Sigmoid colon (tissue), 7 donors: ENCODE measurements around the gene SHKBP1. TPM values are rescaled to one million over a fixed set of nuclear protein-coding genes. Genes with fewer than 3 reads are reported as not detected.

Experiments
- DNase-seq: peaks from one replicate; pipeline ENCODE4 v3.0.0-alpha.2; 2019
- H3K27ac ChIP-seq, 4 donors: fragments of 200-600 bp; sonication (generic); one replicate each; pipeline ENCODE4 v1.5.1; 2016 to 2019; ENCODE audit warnings: mild to moderate bottlenecking in 1 of 4
- H3K27me3 ChIP-seq, 3 donors: fragments of 200-600 bp; sonication (generic); one replicate each; pipeline ENCODE4 v1.5.1; 2019; ENCODE audit warnings: mild to moderate bottlenecking in 1 of 3
- H3K36me3 ChIP-seq, 4 donors: fragments of 200-600 bp; sonication (generic); one replicate each; pipeline ENCODE4 v1.5.1; 2016 to 2019
- H3K4me1 ChIP-seq, 4 donors: fragments of 200-600 bp; sonication (generic); one replicate each; pipeline ENCODE4 v1.5.1; 2017 to 2019
- H3K4me3 ChIP-seq, 4 donors: fragments of 200-600 bp; sonication (generic); one replicate each; pipeline ENCODE4 v1.5.1; 2017 to 2019; ENCODE audit warnings: mild to moderate bottlenecking in 2 of 4, moderate library complexity in 1 of 4
- H3K9me3 ChIP-seq, 4 donors: fragments of 200-600 bp in 3 of 4; sonication (generic) in 3 of 4; one replicate each; pipeline versions ENCODE4 v1.5.1 to v1.6.1; 2013 to 2019
- CTCF ChIP-seq, 4 experiments: fragments of 450-650 bp in 3 of 4; fragments of 200-600 bp in 1 of 4; IDR thresholded peaks; one replicate each; pipeline ENCODE4 v1.5.1; 2016 to 2019; ENCODE audit warnings: antibody characterized with exemption in 4 of 4, mild to moderate bottlenecking in 3 of 4, moderate library complexity in 2 of 4
- EP300 ChIP-seq, 4 donors: sonication (generic); formaldehyde crosslinking; IDR thresholded peaks; one replicate each; pipeline ENCODE4 v1.6.1; 2017; ENCODE audit warnings: antibody characterized with exemption in 4 of 4
- POLR2A ChIP-seq, 2 donors: fragments of 450-650 bp; IDR thresholded peaks; one replicate each; pipeline ENCODE4 v1.6.1; 2016; ENCODE audit warnings: antibody characterized with exemption in 2 of 2, mild to moderate bottlenecking in 2 of 2, moderate library complexity in 2 of 2
- POLR2AphosphoS5 ChIP-seq, 4 donors: sonication (generic); formaldehyde crosslinking; IDR thresholded peaks; one replicate each; pipeline ENCODE4 v1.6.1; 2017; ENCODE audit warnings: antibody characterized with exemption in 4 of 4
- WGBS, 2 donors: extraction: QIAGEN DNeasy Blood & Tissue Kit; methylation state at CpG; one replicate each; pipeline ENCODE4 v1.1.7; 2013; 5-methylcytosine and 5-hydroxymethylcytosine counted together
- intact Hi-C: fragments of 100-400 bp; cut with DNase I; formaldehyde crosslinking; loops from one replicate; pipeline ENCODE4 v1.15.1; 2023
- polyA plus RNA-seq, 3 donors: library from polyadenylated mRNA; stranded (reverse); fragments of 200-250 nt; gene quantifications; one replicate each; pipeline ENCODE4 v1.2.3, GENCODE V29; 2013
- total RNA-seq, 4 donors: library from RNA; depleted of rRNA; stranded (reverse); fragments of >200 nt; gene quantifications; one replicate each; pipeline ENCODE4 v1.1.0, GENCODE V29; 2016
- donor health status: healthy with polysubstance abuse.
- donor health status: Bipolar disorder and iron deficiency.
- donor health status: healthy.

Gene SHKBP1
- total and polyA plus RNA-seq, 7 donors, result 15.9 to 81.0 (median 36.3) TPM

GRCh38 chr19:40620161-40620485 lies 43.5 kb downstream of the SHKBP1 start:
- DNase-seq, result no peak
- H3K9me3 ChIP-seq, result no peaks in the 10 kb centered on the region
- TF ChIP-seq CTCF (IDR thresholded peaks at IDR 0.05) (no peak), POLR2A (IDR thresholded peaks at IDR 0.05) (no peak), EP300 (IDR thresholded peaks at IDR 0.05) (no peak), POLR2AphosphoS5 (IDR thresholded peaks at IDR 0.05) (no peak)
- H3K36me3 ChIP-seq, result peaks cover 0 to 47% (median 2%) of the 10 kb centered on the region in 4 donors
- no peak overlapping the region for H3K27ac ChIP-seq
- intact Hi-C loops, result no loop called here
- peaks cover 0 to 9% (median 3%) of the 10 kb centered on the region in 4 donors for H3K4me1 ChIP-seq
- H3K4me3 ChIP-seq, result no peak overlapping the region
- WGBS, 2 donors, result 93 to 95% methylated on average over 8 of the region's 8 CpGs
- peaks cover 0 to 10% (median 0%) of the 10 kb centered on the region in 3 donors for H3K27me3 ChIP-seq

- no peak for TF ChIP-seq CTCF (IDR thresholded peaks at IDR 0.05)
- TF ChIP-seq EP300 (IDR thresholded peaks at IDR 0.05), result no peak
- no peak for TF ChIP-seq POLR2A (IDR thresholded peaks at IDR 0.05)
- no peak for TF ChIP-seq POLR2AphosphoS5 (IDR thresholded peaks at IDR 0.05)
- H3K27me3 ChIP-seq, result no peaks in the 10 kb centered on the region
- DNase-seq, result no peak
- peaks cover 0 to 57% (median 2%) of the 10 kb centered on the region in 4 donors for H3K36me3 ChIP-seq
- no peak overlapping the region for H3K27ac ChIP-seq
- H3K4me1 ChIP-seq, result peaks cover 0 to 4% (median 0%) of the 10 kb centered on the region in 4 donors
- 76 to 97% methylated on average over 2 of the region's 2 CpGs for WGBS, 2 donors
- H3K9me3 ChIP-seq, result no peaks in the 10 kb centered on the region
- H3K4me3 ChIP-seq, result no peak overlapping the region
- intact Hi-C loops, result no loop called here
Observed at GRCh38 chr19:40621283-40621682, 44.6 kb downstream of the SHKBP1 start.

DNA sequence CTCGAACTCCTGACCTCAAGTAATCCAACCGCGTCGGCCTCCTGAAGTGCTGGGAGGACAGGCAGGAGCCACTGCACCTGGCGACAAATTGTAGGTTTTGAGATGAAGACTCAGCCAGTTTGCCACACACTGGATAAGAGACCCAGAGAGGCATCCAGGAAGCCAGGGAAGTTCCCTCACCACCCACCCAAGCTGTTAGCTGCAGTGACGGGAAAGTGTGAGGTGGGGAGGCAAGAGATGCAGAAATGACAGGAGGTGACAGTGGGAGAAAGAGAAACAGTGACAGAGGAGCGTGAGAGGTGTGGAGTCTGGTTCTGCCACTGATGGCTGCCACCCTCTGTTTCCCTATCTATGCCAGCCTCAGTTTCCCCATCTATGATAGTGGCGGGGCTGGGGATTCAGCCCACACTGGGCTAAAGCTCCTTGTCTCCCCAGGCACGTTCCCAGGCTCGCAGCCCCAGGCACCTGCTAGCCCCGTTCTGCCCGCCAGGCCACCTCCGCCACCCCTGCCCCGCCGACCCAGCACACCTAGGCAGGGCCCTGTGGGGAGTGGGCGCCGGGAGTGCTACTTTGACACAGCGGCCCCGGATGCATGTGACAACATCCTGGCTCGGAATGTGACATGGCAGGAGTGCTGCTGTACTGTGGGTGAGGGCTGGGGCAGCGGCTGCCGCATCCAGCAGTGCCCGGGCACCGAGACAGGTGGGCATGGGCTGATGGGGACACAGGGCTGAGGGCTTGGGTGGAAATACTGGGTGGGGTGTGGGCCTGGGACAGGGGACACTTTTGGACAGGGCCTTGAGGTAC lies 45.5 kb downstream of the SHKBP1 start:
- Histone ChIP-seq H3K27ac (no peak overlapping the region), H3K4me1 (peaks cover 0 to 4% (median 0%) of the 10 kb centered on the region in 4 donors), H3K36me3 (peaks cover 0 to 63% (median 2%) of the 10 kb centered on the region in 4 donors), H3K27me3 (no peaks in the 10 kb centered on the region), H3K4me3 (no peak overlapping the region), H3K9me3 (no peaks in the 10 kb centered on the region)
- no peak for DNase-seq
- WGBS, 2 donors, result 94% methylated on average over 24 of the region's 24 CpGs
- TF ChIP-seq EP300 (IDR thresholded peaks at IDR 0.05), result no peak
- TF ChIP-seq CTCF (IDR thresholded peaks at IDR 0.05), result no peak
- TF ChIP-seq POLR2A (IDR thresholded peaks at IDR 0.05), result no peak
- TF ChIP-seq POLR2AphosphoS5 (IDR thresholded peaks at IDR 0.05), result no peak
- intact Hi-C loops, result no loop called here

GRCh38 chr19:40622773-40623075 lies 46.1 kb downstream of the SHKBP1 start:
- H3K4me3 ChIP-seq, result no peak overlapping the region
- peak overlapping the region in 1 of 4 donors; percentile 32 for H3K27ac ChIP-seq
- peaks cover 0 to 4% (median 0%) of the 10 kb centered on the region in 4 donors for H3K4me1 ChIP-seq
- H3K9me3 ChIP-seq, result no peaks in the 10 kb centered on the region
- no peaks in the 10 kb centered on the region for H3K27me3 ChIP-seq
- TF ChIP-seq POLR2A (IDR thresholded peaks at IDR 0.05), result no peak
- TF ChIP-seq POLR2AphosphoS5 (IDR thresholded peaks at IDR 0.05), result no peak
- TF ChIP-seq EP300 (IDR thresholded peaks at IDR 0.05), result no peak
- TF ChIP-seq CTCF (IDR thresholded peaks at IDR 0.05), result no peak
- 92 to 95% methylated on average over 7 of the region's 7 CpGs for WGBS, 2 donors
- H3K36me3 ChIP-seq, result peaks cover 0 to 63% (median 2%) of the 10 kb centered on the region in 4 donors
- no peak for DNase-seq
- intact Hi-C loops, result no loop called here
